WTC11 (cell line): ENCODE measurements around the gene MLF2. TPM values are rescaled to one million over a fixed set of nuclear protein-coding genes. Genes with fewer than 3 reads are reported as not detected.

ENCODE experiments used
- ELF4 ChIP-seq: sonication (generic); formaldehyde crosslinking; IDR thresholded peaks from 2 replicates; pipeline ENCODE4 v1.8.1; 2022; ENCODE audit warnings: low read depth, mild to moderate bottlenecking, moderate library complexity, missing genetic modification reagents
- EMX1 ChIP-seq: fragments of 250-450 bp; sonication (Bioruptor Pico); IDR thresholded peaks from 2 replicates; pipeline ENCODE4 v1.8.0; 2021; ENCODE audit warnings: mild to moderate bottlenecking
- ETV6 ChIP-seq: sonication (generic); formaldehyde crosslinking; IDR thresholded peaks from 2 replicates; pipeline ENCODE4 v1.8.1; 2022; ENCODE audit warnings: mild to moderate bottlenecking, missing genetic modification reagents
- GABPB1 ChIP-seq: sonication (generic); formaldehyde crosslinking; IDR thresholded peaks from 2 replicates; pipeline ENCODE4 v1.8.1; 2023; ENCODE audit warnings: mild to moderate bottlenecking, missing genetic modification reagents
- IRF2 ChIP-seq: sonication (generic); formaldehyde crosslinking; IDR thresholded peaks from 2 replicates; pipeline ENCODE4 v1.8.0; 2022; ENCODE audit warnings: low read depth, missing genetic modification reagents, borderline replicate concordance
- JAZF1 ChIP-seq: fragments of 250-450 bp; sonication (Bioruptor Pico); IDR thresholded peaks from 2 replicates; pipeline ENCODE4 v1.9.0; 2021; ENCODE audit warnings: moderate library complexity, mild to moderate bottlenecking, inconsistent platforms
- JUN ChIP-seq: sonication (generic); formaldehyde crosslinking; IDR thresholded peaks from 2 replicates; pipeline ENCODE4 v1.8.0; 2023; ENCODE audit warnings: mild to moderate bottlenecking, missing genetic modification reagents
- KAT7 ChIP-seq: sonication (generic); formaldehyde crosslinking; IDR thresholded peaks from 2 replicates; pipeline ENCODE4 v1.8.1; 2023; ENCODE audit warnings: missing genetic modification reagents, mild to moderate bottlenecking, borderline replicate concordance
- MYBL2 ChIP-seq: sonication (generic); formaldehyde crosslinking; IDR thresholded peaks from 2 replicates; pipeline ENCODE4 v1.8.1; 2023; ENCODE audit warnings: mild to moderate bottlenecking, moderate library complexity, missing genetic modification reagents
- NR3C1 ChIP-seq: sonication (generic); formaldehyde crosslinking; conservative IDR thresholded peaks from 2 replicates; pipeline ENCODE4 v1.8.1; 2023; ENCODE audit warnings: low read depth, mild to moderate bottlenecking, missing genetic modification reagents
- RORB ChIP-seq: fragments of 250-450 bp; sonication (Bioruptor Pico); IDR thresholded peaks from 2 replicates; pipeline ENCODE4 v1.9.0; 2021; ENCODE audit warnings: mild to moderate bottlenecking
- SMAD3 ChIP-seq: sonication (generic); formaldehyde crosslinking; IDR thresholded peaks from 2 replicates; pipeline ENCODE4 v1.8.0; 2022; ENCODE audit warnings: missing genetic modification reagents, mild to moderate bottlenecking, borderline replicate concordance
- SOX15 ChIP-seq: fragments of 250-450 bp; sonication (Bioruptor Pico); IDR thresholded peaks from 2 replicates; pipeline ENCODE4 v1.9.0; 2021; ENCODE audit warnings: mild to moderate bottlenecking
- TEAD1 ChIP-seq: sonication (generic); formaldehyde crosslinking; IDR thresholded peaks from 2 replicates; pipeline ENCODE4 v1.8.0; 2022; ENCODE audit warnings: mild to moderate bottlenecking, missing genetic modification reagents
- ZNF138 ChIP-seq: sonication (generic); formaldehyde crosslinking; conservative IDR thresholded peaks from 2 replicates; pipeline ENCODE4 v1.8.1; 2022; ENCODE audit warnings: mild to moderate bottlenecking, moderate library complexity, missing genetic modification reagents
- ZNF396 ChIP-seq: fragments of 250-450 bp; sonication (Bioruptor Pico); IDR thresholded peaks from 2 replicates; pipeline ENCODE4 v1.8.0; 2021; ENCODE audit warnings: mild to moderate bottlenecking, moderate library complexity, borderline replicate concordance
- ZNF423 ChIP-seq: fragments of 250-450 bp; sonication (Bioruptor Pico); IDR thresholded peaks from 2 replicates; pipeline ENCODE4 v2.1.2; 2022; ENCODE audit warnings: mild to moderate bottlenecking, moderate library complexity
- total RNA-seq: library from RNA; stranded (reverse); gene quantifications from 3 replicates; pipeline ENCODE4 v1.2.3, GENCODE V29; 2021
- TF ChIP-seq, protein P1 (sequence below): sonication (generic); formaldehyde crosslinking; IDR thresholded peaks from 2 replicates; pipeline ENCODE4 v1.8.1; 2023; ENCODE audit warnings: mild to moderate bottlenecking, moderate library complexity, missing genetic modification reagents
- TF ChIP-seq, protein P2 (sequence below): sonication (generic); formaldehyde crosslinking; IDR thresholded peaks from 2 replicates; pipeline ENCODE4 v1.8.0; 2022; ENCODE audit warnings: mild to moderate bottlenecking, missing genetic modification reagents
- TF ChIP-seq, protein P3 (sequence below): sonication (generic); formaldehyde crosslinking; IDR thresholded peaks from 2 replicates; pipeline ENCODE4 v1.8.0; 2022; ENCODE audit warnings: mild to moderate bottlenecking, missing genetic modification reagents
- TF ChIP-seq, protein P4 (sequence below): sonication (generic); formaldehyde crosslinking; IDR thresholded peaks from 2 replicates; pipeline ENCODE4 v1.8.1; 2023; ENCODE audit warnings: mild to moderate bottlenecking, missing genetic modification reagents, moderate library complexity
- TF ChIP-seq, protein P5 (sequence below): sonication (generic); formaldehyde crosslinking; IDR thresholded peaks from 2 replicates; pipeline ENCODE4 v1.8.1; 2022; ENCODE audit warnings: mild to moderate bottlenecking, moderate library complexity, missing genetic modification reagents
- TF ChIP-seq, protein P6 (sequence below): sonication (generic); formaldehyde crosslinking; IDR thresholded peaks from 2 replicates; pipeline ENCODE4 v1.8.1; 2023; ENCODE audit warnings: mild to moderate bottlenecking, missing genetic modification reagents, borderline replicate concordance
- TF ChIP-seq, protein P7 (sequence below): sonication (generic); formaldehyde crosslinking; IDR thresholded peaks from 2 replicates; pipeline ENCODE4 v1.8.1; 2022; ENCODE audit warnings: low read depth, missing genetic modification reagents, borderline replicate concordance
- TF ChIP-seq, protein P8 (sequence below): sonication (generic); formaldehyde crosslinking; IDR thresholded peaks from 2 replicates; pipeline ENCODE4 v1.8.0; 2023; ENCODE audit warnings: missing genetic modification reagents
- TF ChIP-seq, protein P9 (sequence below): sonication (generic); formaldehyde crosslinking; IDR thresholded peaks from 2 replicates; pipeline ENCODE4 v1.8.1; 2023; ENCODE audit warnings: mild to moderate bottlenecking, missing genetic modification reagents, moderate library complexity

Gene MLF2
- total RNA-seq, 1 experiment from 2014 or later = 236 TPM

DNA sequence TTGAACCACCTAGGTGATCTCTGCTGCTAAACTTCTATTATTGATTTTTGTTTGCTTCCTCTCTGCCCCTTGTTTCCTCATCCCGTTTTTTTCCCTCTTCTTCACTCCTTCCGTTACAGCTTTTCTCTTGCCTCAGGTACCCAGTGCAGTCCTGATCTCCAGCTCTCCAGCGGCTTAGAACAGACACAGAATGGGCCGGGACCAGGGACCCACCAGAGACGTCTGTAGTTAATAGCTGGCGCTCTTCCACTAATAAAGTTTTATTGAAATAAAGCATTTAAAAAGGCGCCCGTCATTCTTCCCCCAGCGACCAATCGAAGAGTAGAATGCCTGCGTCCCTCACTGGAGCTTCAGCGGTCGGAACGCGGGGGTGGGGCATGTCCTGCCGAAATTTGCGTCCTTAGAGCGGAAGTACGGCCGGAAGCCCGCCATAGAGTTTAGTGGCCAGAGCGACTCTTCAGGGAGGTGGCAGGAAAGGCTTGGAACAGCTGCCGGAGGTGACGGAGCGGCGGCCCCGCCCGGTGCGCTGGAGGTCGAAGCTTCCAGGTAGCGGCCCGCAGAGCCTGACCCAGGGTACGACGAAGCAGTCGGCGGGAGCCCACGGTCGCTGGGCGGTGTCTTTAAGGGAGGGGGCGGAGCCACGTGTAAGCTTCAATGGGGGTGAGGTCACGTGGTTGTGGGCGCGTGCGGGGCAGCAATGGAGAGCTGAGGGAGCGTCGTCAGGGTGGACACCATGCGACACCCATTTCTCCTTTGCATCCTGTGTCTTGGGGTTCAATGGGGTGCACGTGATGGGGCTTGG lies 29.1 kb downstream of the MLF2 start, which contains the start of gene COPS7A (continued):
- TF ChIP-seq, protein P1, sequence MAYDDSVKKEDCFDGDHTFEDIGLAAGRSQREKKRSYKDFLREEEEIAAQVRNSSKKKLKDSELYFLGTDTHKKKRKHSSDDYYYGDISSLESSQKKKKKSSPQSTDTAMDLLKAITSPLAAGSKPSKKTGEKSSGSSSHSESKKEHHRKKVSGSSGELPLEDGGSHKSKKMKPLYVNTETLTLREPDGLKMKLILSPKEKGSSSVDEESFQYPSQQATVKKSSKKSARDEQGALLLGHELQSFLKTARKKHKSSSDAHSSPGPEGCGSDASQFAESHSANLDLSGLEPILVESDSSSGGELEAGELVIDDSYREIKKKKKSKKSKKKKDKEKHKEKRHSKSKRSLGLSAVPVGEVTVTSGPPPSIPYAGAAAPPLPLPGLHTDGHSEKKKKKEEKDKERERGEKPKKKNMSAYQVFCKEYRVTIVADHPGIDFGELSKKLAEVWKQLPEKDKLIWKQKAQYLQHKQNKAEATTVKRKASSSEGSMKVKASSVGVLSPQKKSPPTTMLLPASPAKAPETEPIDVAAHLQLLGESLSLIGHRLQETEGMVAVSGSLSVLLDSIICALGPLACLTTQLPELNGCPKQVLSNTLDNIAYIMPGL (CRISPR knock-in tag) = peak; percentile 78; the same call in 1 of the 2 replicates
- TF ChIP-seq, protein P2, sequence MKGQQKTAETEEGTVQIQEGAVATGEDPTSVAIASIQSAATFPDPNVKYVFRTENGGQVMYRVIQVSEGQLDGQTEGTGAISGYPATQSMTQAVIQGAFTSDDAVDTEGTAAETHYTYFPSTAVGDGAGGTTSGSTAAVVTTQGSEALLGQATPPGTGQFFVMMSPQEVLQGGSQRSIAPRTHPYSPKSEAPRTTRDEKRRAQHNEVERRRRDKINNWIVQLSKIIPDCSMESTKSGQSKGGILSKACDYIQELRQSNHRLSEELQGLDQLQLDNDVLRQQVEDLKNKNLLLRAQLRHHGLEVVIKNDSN (CRISPR knock-in tag) = peak; percentile 96
- TF ChIP-seq, protein P3, sequence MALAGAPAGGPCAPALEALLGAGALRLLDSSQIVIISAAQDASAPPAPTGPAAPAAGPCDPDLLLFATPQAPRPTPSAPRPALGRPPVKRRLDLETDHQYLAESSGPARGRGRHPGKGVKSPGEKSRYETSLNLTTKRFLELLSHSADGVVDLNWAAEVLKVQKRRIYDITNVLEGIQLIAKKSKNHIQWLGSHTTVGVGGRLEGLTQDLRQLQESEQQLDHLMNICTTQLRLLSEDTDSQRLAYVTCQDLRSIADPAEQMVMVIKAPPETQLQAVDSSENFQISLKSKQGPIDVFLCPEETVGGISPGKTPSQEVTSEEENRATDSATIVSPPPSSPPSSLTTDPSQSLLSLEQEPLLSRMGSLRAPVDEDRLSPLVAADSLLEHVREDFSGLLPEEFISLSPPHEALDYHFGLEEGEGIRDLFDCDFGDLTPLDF (CRISPR knock-in tag) = peak; percentile 95
- TF ChIP-seq IRF2 (CRISPR knock-in tag) (peak; percentile 89), ZNF396 (CRISPR knock-in tag) (no peak), ZNF138 (CRISPR knock-in tag) (no peak), ZNF423 (CRISPR knock-in tag) (no peak), SMAD3 (CRISPR knock-in tag) (peak; percentile 96), NR3C1 (no peak), KAT7 (no peak), MYBL2 (CRISPR knock-in tag) (peak; percentile 95), JAZF1 (CRISPR knock-in tag) (no peak), SOX15 (CRISPR knock-in tag) (no peak), JUN (peak; percentile 92; the same call in 1 of the 2 replicates), GABPB1 (CRISPR knock-in tag) (peak; percentile 75), RORB (CRISPR knock-in tag) (no peak), ETV6 (CRISPR knock-in tag) (peak; percentile 91), TEAD1 (CRISPR knock-in tag) (peak; percentile 96), EMX1 (CRISPR knock-in tag) (no peak), ELF4 (CRISPR knock-in tag) (peak; percentile 84; the same call in 1 of the 2 replicates)
- TF ChIP-seq, protein P4, sequence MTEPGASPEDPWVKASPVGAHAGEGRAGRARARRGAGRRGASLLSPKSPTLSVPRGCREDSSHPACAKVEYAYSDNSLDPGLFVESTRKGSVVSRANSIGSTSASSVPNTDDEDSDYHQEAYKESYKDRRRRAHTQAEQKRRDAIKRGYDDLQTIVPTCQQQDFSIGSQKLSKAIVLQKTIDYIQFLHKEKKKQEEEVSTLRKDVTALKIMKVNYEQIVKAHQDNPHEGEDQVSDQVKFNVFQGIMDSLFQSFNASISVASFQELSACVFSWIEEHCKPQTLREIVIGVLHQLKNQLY (CRISPR knock-in tag) = 0 out of 2 replicates have a peak, but pooled peaks have one; percentile 80
- TF ChIP-seq, protein P5, sequence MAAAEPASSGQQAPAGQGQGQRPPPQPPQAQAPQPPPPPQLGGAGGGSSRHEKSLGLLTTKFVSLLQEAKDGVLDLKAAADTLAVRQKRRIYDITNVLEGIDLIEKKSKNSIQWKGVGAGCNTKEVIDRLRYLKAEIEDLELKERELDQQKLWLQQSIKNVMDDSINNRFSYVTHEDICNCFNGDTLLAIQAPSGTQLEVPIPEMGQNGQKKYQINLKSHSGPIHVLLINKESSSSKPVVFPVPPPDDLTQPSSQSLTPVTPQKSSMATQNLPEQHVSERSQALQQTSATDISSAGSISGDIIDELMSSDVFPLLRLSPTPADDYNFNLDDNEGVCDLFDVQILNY = peak; percentile 91
- TF ChIP-seq, protein P6, sequence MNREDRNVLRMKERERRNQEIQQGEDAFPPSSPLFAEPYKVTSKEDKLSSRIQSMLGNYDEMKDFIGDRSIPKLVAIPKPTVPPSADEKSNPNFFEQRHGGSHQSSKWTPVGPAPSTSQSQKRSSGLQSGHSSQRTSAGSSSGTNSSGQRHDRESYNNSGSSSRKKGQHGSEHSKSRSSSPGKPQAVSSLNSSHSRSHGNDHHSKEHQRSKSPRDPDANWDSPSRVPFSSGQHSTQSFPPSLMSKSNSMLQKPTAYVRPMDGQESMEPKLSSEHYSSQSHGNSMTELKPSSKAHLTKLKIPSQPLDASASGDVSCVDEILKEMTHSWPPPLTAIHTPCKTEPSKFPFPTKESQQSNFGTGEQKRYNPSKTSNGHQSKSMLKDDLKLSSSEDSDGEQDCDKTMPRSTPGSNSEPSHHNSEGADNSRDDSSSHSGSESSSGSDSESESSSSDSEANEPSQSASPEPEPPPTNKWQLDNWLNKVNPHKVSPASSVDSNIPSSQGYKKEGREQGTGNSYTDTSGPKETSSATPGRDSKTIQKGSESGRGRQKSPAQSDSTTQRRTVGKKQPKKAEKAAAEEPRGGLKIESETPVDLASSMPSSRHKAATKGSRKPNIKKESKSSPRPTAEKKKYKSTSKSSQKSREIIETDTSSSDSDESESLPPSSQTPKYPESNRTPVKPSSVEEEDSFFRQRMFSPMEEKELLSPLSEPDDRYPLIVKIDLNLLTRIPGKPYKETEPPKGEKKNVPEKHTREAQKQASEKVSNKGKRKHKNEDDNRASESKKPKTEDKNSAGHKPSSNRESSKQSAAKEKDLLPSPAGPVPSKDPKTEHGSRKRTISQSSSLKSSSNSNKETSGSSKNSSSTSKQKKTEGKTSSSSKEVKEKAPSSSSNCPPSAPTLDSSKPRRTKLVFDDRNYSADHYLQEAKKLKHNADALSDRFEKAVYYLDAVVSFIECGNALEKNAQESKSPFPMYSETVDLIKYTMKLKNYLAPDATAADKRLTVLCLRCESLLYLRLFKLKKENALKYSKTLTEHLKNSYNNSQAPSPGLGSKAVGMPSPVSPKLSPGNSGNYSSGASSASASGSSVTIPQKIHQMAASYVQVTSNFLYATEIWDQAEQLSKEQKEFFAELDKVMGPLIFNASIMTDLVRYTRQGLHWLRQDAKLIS (CRISPR knock-in tag) = peak; percentile 85; the same call in 1 of the 2 replicates
- TF ChIP-seq, protein P7, sequence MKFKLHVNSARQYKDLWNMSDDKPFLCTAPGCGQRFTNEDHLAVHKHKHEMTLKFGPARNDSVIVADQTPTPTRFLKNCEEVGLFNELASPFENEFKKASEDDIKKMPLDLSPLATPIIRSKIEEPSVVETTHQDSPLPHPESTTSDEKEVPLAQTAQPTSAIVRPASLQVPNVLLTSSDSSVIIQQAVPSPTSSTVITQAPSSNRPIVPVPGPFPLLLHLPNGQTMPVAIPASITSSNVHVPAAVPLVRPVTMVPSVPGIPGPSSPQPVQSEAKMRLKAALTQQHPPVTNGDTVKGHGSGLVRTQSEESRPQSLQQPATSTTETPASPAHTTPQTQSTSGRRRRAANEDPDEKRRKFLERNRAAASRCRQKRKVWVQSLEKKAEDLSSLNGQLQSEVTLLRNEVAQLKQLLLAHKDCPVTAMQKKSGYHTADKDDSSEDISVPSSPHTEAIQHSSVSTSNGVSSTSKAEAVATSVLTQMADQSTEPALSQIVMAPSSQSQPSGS (CRISPR knock-in tag) = peak; percentile 88; the same call in 1 of the 2 replicates
- TF ChIP-seq, protein P8, sequence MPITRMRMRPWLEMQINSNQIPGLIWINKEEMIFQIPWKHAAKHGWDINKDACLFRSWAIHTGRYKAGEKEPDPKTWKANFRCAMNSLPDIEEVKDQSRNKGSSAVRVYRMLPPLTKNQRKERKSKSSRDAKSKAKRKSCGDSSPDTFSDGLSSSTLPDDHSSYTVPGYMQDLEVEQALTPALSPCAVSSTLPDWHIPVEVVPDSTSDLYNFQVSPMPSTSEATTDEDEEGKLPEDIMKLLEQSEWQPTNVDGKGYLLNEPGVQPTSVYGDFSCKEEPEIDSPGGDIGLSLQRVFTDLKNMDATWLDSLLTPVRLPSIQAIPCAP (CRISPR knock-in tag) = peak; percentile 96
- TF ChIP-seq, protein P9, sequence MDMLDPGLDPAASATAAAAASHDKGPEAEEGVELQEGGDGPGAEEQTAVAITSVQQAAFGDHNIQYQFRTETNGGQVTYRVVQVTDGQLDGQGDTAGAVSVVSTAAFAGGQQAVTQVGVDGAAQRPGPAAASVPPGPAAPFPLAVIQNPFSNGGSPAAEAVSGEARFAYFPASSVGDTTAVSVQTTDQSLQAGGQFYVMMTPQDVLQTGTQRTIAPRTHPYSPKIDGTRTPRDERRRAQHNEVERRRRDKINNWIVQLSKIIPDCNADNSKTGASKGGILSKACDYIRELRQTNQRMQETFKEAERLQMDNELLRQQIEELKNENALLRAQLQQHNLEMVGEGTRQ (CRISPR knock-in tag) = peak; percentile 95
